ENCODE measurements around the gene PARVB. TPM values are rescaled to one million over a fixed set of nuclear protein-coding genes. Genes with fewer than 3 reads are reported as not detected.

The PARVB gene
- total and polyA plus RNA-seq, 4 donors: 7.9 to 34.6 (median 20.2) TPM

DNA sequence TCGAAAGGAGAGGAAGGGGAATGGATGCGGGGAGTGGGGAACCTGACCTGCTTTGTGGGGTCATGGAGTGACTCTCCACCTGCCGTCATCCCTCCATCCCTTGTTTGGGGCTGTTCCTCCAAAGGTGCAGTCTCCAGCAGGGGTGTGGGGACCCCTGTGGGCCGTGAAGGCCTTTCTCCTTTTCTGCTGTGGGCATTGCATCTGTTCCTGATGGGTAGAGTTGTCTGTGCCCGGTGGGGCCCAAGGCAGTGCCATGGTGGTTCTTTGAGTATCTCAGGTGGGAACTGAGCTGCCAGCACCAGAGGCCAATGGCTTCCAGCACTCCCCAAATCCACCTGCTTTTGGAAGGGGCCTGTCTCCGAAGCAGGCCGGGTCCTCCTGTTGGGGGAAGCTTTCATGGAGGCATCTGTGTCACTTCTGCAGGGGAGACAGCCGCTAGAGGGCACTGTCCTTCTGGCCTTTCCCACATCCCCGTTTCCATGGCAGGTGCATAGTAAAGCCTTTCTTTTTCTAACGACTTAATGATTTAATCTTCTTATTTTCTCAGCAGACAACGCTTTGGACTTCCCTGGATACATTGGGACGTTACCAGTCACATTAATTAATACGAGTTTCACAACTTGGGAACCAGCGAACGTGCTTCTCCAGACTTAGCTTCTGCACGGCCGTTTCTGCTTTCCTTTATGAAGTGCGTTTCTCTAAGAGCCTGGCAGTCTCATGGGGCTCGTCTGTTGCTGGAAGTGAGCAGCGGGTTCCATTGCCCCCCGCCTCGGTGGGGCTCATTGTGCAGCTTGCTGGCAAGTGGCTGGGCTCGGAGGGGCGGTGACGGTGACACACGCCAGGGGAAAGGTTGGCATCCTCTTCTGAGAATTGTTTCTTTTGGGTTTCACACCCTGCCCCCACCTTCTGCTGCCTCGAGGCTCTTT, 57.1 kb downstream of the PARVB start:
- H3K4me3 ChIP-seq (ENCODE audit: low read length in 2 of 2): no peak overlapping the region
- intact Hi-C loops (cut with DNase I): loop anchor here (1.0 to 5.0 kb wide), 4 partner anchors 89 to 545 kb away; no protein-coding TSS in a partner anchor
- no peaks in the 10 kb centered on the region for H3K36me3 ChIP-seq (ENCODE audit: control insufficient read depth in 1 of 2, insufficient read depth in 2 of 2, low read length in 1 of 2)

DNA sequence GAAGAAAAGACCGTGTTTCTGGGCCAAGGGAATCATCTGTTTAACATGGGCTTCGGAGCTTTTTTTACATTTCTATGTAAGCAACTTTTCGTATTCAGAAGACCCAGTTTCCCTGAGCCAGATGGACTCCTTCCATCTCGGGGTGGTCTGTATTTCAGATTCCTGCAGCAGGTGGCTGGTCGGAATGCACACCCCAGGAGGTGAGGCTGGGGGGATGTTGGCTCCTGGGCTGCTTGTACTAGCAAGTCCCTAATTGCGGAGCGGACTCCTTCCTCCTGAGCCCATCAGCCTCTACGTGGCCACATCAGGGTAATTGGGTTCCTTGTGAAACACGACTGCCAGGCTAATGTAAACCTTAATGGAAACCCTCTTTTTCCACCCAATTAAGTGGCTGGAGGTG, 58.7 kb downstream of the PARVB start:
- Histone ChIP-seq H3K4me1 (ENCODE audit: control insufficient read depth in 1 of 2, insufficient read depth in 2 of 2, low read length in 2 of 2) (no peaks in the 10 kb centered on the region), H3K9me3 (ENCODE audit: control insufficient read depth, low read length) (peaks cover 2% of the 10 kb centered on the region), H3K27ac (ENCODE audit: low read depth in 1 of 2, low read length in 2 of 2) (no peak overlapping the region), H3K4me3 (ENCODE audit: low read length in 2 of 2) (no peak overlapping the region), H3K36me3 (ENCODE audit: control insufficient read depth in 1 of 2, insufficient read depth in 2 of 2, low read length in 1 of 2) (no peaks in the 10 kb centered on the region), H3K27me3 (ENCODE audit: control insufficient read depth in 1 of 2, insufficient read depth in 2 of 2, low read length in 1 of 2) (no peaks in the 10 kb centered on the region)
- WGBS, 2 donors: 90 to 92% methylated on average over 9 of the region's 9 CpGs
- ATAC-seq (ENCODE audit: low FRiP score): no peak
- no peak for DNase-seq
- intact Hi-C loops (cut with DNase I): loop anchor here in 1 of 2 donors (5.0 kb wide), 1 partner anchor 90 kb away; no protein-coding TSS in a partner anchor

More for the DNA sequence above, 57.1 kb downstream of the PARVB start:
- ATAC-seq (ENCODE audit: low FRiP score) (no peak), DNase-seq (peak; percentile 87 to 89)
- 16 to 18% methylated on average over 27 of the region's 27 CpGs for WGBS, 2 donors
- no peaks in the 10 kb centered on the region for H3K4me1 ChIP-seq (ENCODE audit: control insufficient read depth in 1 of 2, insufficient read depth in 2 of 2, low read length in 2 of 2)
- peaks cover 2% of the 10 kb centered on the region for H3K9me3 ChIP-seq (ENCODE audit: control insufficient read depth, low read length)
- no peak overlapping the region for H3K27ac ChIP-seq (ENCODE audit: low read depth in 1 of 2, low read length in 2 of 2)
- no peaks in the 10 kb centered on the region for H3K27me3 ChIP-seq (ENCODE audit: control insufficient read depth in 1 of 2, insufficient read depth in 2 of 2, low read length in 1 of 2)

DNA sequence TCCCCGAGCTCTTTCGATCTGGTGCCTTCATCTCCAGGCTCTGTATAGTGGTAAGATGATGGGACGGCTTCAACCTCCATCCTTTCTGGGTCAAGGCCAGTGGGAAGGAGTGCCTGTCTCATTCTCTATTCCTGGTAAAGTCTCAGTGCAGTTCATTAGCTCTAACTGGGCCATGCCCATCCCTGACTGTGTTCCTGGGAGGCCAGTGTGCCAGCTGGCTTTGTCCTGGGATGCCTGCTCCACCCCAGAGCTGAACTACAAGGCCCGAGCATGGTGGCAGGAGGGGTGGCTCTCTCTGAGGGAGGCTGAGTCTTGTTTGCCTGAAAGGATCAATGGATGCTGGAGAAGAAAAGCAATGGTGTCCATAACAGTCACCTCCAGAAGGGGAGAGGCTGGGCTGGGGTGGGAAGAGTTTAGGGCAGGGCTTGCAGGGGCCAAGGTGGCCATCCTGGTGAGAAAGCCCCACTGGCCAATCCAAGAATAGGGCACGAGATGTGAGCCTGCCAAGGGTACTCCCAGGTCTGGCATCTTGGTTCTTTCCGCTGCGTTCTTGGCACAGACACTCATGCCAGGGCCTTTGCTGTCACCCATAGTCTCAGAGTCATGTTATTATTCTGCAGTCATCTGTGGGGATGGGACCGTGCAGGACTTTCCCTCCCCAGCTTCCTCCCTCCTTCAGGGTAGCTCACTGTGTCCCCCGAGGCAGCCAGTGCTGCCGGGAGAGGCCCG, 60.1 kb downstream of the PARVB start:
- 97 to 98% methylated on average over 11 of the region's 11 CpGs for WGBS, 2 donors
- Histone ChIP-seq H3K9me3 (ENCODE audit: control insufficient read depth, low read length) (peaks cover 2% of the 10 kb centered on the region), H3K36me3 (ENCODE audit: control insufficient read depth in 1 of 2, insufficient read depth in 2 of 2, low read length in 1 of 2) (no peaks in the 10 kb centered on the region), H3K4me3 (ENCODE audit: low read length in 2 of 2) (no peak overlapping the region), H3K4me1 (ENCODE audit: control insufficient read depth in 1 of 2, insufficient read depth in 2 of 2, low read length in 2 of 2) (no peaks in the 10 kb centered on the region), H3K27ac (ENCODE audit: low read depth in 1 of 2, low read length in 2 of 2) (no peak overlapping the region), H3K27me3 (ENCODE audit: control insufficient read depth in 1 of 2, insufficient read depth in 2 of 2, low read length in 1 of 2) (no peaks in the 10 kb centered on the region)
- no peak for ATAC-seq (ENCODE audit: low FRiP score)
- intact Hi-C loops (cut with DNase I): loop anchor here in 1 of 2 donors (5.0 kb wide), 1 partner anchor 92 kb away; no protein-coding TSS in a partner anchor
- no peak for DNase-seq

DNA sequence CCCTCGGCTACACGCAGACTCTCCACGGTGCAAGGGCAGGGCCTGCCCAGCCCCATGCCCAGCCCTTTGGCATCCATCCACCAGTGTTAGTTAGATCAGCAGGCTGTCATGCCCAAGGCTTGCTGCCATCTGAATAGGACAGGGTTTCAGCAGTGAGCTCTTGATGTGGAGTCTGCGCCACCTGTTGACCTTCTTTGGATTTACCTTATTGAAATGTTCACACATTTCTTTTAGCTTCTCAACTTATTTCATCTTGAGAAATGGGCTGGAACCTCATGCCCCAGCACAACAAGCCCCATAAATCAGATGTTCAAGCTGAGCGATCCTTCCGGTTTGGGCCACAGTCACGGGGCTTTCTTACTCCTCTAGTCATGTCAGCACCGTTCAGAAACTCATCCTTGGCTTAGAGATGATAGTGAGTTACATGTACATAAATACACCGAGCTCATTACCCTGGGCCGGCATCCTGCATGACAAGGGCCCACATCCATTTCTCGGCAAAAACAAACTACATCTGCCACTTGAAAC, 61.7 kb downstream of the PARVB start:
- 83 to 87% methylated on average over 11 of the region's 11 CpGs for WGBS, 2 donors
- Histone ChIP-seq H3K36me3 (ENCODE audit: control insufficient read depth in 1 of 2, insufficient read depth in 2 of 2, low read length in 1 of 2) (no peaks in the 10 kb centered on the region), H3K4me3 (ENCODE audit: low read length in 2 of 2) (no peak overlapping the region), H3K9me3 (ENCODE audit: control insufficient read depth, low read length) (peaks cover 2% of the 10 kb centered on the region), H3K27ac (ENCODE audit: low read depth in 1 of 2, low read length in 2 of 2) (no peak overlapping the region), H3K4me1 (ENCODE audit: control insufficient read depth in 1 of 2, insufficient read depth in 2 of 2, low read length in 2 of 2) (no peaks in the 10 kb centered on the region), H3K27me3 (ENCODE audit: control insufficient read depth in 1 of 2, insufficient read depth in 2 of 2, low read length in 1 of 2) (no peaks in the 10 kb centered on the region)
- intact Hi-C loops (cut with DNase I): no loop called here
- DNase-seq: no peak
- no peak for ATAC-seq (ENCODE audit: low FRiP score)

DNA sequence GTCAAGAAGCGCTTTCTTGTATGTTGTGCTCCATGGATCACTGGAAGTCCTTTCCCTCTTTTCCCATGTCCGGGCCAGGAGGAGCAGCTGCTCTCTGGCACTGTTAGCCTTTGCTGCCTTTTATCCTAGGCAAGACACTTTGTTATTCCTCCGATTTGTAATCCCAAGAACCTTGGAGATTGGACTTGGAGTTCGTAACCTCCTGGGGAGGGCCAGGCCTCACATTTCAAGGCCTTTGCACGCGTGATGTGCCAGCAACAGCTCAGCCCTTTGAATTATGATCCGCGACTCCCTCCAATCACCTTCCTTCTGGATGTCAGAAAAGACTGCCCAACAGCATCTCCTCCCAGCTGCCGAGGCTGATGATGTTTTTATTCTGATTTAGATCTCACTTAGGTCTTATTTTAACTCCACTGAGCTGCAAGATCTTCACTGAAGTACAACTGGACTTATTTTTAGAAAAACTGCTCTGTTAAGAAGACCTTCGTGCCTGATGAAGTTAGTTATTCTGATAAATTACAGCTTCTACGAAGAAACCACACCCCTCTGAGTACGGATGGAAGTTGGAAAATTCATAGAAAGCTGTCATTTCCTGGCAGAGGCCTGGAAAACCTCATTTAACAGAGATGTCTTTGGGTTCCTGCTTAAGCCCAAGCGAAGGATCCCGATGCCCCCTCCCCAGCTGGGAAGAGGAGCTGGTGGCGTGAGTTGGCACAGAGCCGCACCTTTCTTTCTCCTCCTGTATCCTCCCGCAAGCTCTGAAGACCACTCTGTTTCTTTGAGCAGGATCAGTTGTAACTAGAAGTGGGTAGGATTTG, 62.4 kb downstream of the PARVB start:
- WGBS, 2 donors: 42 to 48% methylated on average over 17 of the region's 17 CpGs
- ATAC-seq (ENCODE audit: low FRiP score): peak; percentile 63
- no peaks in the 10 kb centered on the region for H3K4me1 ChIP-seq (ENCODE audit: control insufficient read depth in 1 of 2, insufficient read depth in 2 of 2, low read length in 2 of 2)
- no peak for DNase-seq
- H3K9me3 ChIP-seq (ENCODE audit: control insufficient read depth, low read length): peaks cover 2% of the 10 kb centered on the region
- no peak overlapping the region for H3K27ac ChIP-seq (ENCODE audit: low read depth in 1 of 2, low read length in 2 of 2)
- H3K4me3 ChIP-seq (ENCODE audit: low read length in 2 of 2): no peak overlapping the region
- H3K27me3 ChIP-seq (ENCODE audit: control insufficient read depth in 1 of 2, insufficient read depth in 2 of 2, low read length in 1 of 2): no peaks in the 10 kb centered on the region
- no peaks in the 10 kb centered on the region for H3K36me3 ChIP-seq (ENCODE audit: control insufficient read depth in 1 of 2, insufficient read depth in 2 of 2, low read length in 1 of 2)
- intact Hi-C loops (cut with DNase I): no loop called here

DNA sequence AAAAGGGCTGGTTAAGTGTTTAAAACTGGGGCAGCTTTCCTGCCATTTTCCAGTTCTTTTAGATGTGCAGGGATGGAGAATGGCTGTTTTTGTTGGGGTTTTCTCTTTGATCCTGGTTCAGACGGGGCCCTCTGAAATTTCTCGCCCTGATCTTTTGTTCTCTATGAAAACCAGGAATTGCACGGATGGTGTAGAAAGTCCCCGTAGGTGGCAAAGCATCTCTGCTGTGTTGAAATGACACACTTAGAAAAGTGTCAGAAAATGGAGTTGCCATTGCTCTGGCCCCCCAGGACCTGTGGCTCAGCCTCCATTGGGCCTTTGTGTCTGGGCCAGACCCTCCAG, 63.0 kb downstream of the PARVB start:
- no peak for DNase-seq
- intact Hi-C loops (cut with DNase I): no loop called here
- H3K9me3 ChIP-seq (ENCODE audit: control insufficient read depth, low read length): peaks cover 2% of the 10 kb centered on the region
- no peak for ATAC-seq (ENCODE audit: low FRiP score)
- H3K27me3 ChIP-seq (ENCODE audit: control insufficient read depth in 1 of 2, insufficient read depth in 2 of 2, low read length in 1 of 2): no peaks in the 10 kb centered on the region
- no peaks in the 10 kb centered on the region for H3K4me1 ChIP-seq (ENCODE audit: control insufficient read depth in 1 of 2, insufficient read depth in 2 of 2, low read length in 2 of 2)
- WGBS, 2 donors: 90 to 91% methylated on average over 4 of the region's 4 CpGs
- H3K4me3 ChIP-seq (ENCODE audit: low read length in 2 of 2): no peak overlapping the region
- no peak overlapping the region for H3K27ac ChIP-seq (ENCODE audit: low read depth in 1 of 2, low read length in 2 of 2)
- H3K36me3 ChIP-seq (ENCODE audit: control insufficient read depth in 1 of 2, insufficient read depth in 2 of 2, low read length in 1 of 2): no peaks in the 10 kb centered on the region

DNA sequence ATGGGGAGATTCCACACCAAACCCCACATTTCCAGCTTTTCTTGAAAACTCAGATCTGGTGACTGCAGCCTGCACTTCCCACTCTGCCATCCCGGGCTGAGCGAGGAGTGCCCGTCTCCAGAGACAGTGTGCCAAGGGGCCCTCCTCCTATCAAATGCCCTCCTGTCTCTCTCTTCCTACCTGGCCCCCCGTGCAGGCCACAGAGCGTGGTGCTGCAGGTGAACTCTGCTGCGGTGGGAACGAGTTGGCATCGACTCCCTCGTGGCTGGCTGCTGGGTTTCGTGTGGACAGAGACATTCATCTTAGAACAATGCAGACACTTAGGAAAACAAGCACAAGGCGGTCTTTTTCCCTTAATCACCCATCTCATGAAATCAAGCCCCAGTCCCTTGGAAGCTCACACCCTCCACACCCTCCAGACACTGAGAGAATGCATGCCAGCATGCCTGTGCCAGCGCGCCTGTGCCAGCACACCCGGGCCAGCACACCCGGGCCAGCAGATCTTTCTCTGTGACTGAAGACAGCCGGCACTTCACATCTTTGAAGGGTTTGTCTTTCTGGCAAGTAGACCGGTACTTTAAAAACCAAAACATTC, 65.0 kb downstream of the PARVB start:
- Histone ChIP-seq H3K27me3 (ENCODE audit: control insufficient read depth in 1 of 2, insufficient read depth in 2 of 2, low read length in 1 of 2) (no peaks in the 10 kb centered on the region), H3K36me3 (ENCODE audit: control insufficient read depth in 1 of 2, insufficient read depth in 2 of 2, low read length in 1 of 2) (no peaks in the 10 kb centered on the region), H3K27ac (ENCODE audit: low read depth in 1 of 2, low read length in 2 of 2) (no peak overlapping the region), H3K9me3 (ENCODE audit: control insufficient read depth, low read length) (peaks cover 2% of the 10 kb centered on the region), H3K4me3 (ENCODE audit: low read length in 2 of 2) (no peak overlapping the region), H3K4me1 (ENCODE audit: control insufficient read depth in 1 of 2, insufficient read depth in 2 of 2, low read length in 2 of 2) (no peaks in the 10 kb centered on the region)
- WGBS, 2 donors: 6 to 7% methylated on average over 17 of the region's 17 CpGs
- intact Hi-C loops (cut with DNase I): no loop called here
- DNase-seq (no peak), ATAC-seq (ENCODE audit: low FRiP score) (peak; percentile 31)
